HG03159 (cell line): Measurements from ENCODE around the gene F5.

Experiments used
- ATAC-seq: cut with Tn5 transposase; IDR thresholded peaks from one replicate; pipeline ENCODE4 v1.9.1; 2021; ENCODE audit warnings: mild to moderate bottlenecking, moderate library complexity; ENCODE audit not compliant: unreplicated experiment

F5 gene

GRCh38 chr1:169588785-169589485, 2.7 kb upstream of the F5 start:
- ATAC-seq = no peak

GRCh38 chr1:169588112-169588511, 1.8 kb upstream of the F5 start:
- no peak for ATAC-seq

- peak; percentile 19 for ATAC-seq
Measured at GRCh38 chr1:169586067-169586394, 250 bp downstream of the F5 start.

- ATAC-seq = no peak
Measured at GRCh38 chr1:169585181-169585580, 1.1 kb downstream of the F5 start.

- no peak for ATAC-seq
Measured at GRCh38 chr1:169584483-169585144, 1.7 kb downstream of the F5 start.

GRCh38 chr1:169577981-169578738, 8.1 kb downstream of the F5 start:
- ATAC-seq = no peak

- no peak for ATAC-seq
Measured at GRCh38 chr1:169576935-169577331, 9.3 kb downstream of the F5 start.

- ATAC-seq = no peak
Measured at GRCh38 chr1:169576241-169576934, 9.9 kb downstream of the F5 start.

GRCh38 chr1:169574336-169574735, 11.9 kb downstream of the F5 start:
- no peak for ATAC-seq

GRCh38 chr1:169572187-169572586, 14.1 kb downstream of the F5 start:
- ATAC-seq = no peak

GRCh38 chr1:169571450-169571849, 14.8 kb downstream of the F5 start:
- no peak for ATAC-seq

GRCh38 chr1:169570172-169570574, 16.1 kb downstream of the F5 start:
- ATAC-seq = no peak

GRCh38 chr1:169568497-169568896, 17.8 kb downstream of the F5 start:
- ATAC-seq = no peak

- ATAC-seq = no peak
Measured at GRCh38 chr1:169565335-169566271, 20.7 kb downstream of the F5 start.

- no peak for ATAC-seq
Measured at GRCh38 chr1:169563650-169564049, 22.6 kb downstream of the F5 start.

GRCh38 chr1:169563019-169563615, 23.2 kb downstream of the F5 start:
- ATAC-seq = no peak

GRCh38 chr1:169561692-169562091, 24.6 kb downstream of the F5 start:
- no peak for ATAC-seq

GRCh38 chr1:169557131-169557530, 29.1 kb downstream of the F5 start:
- no peak for ATAC-seq

- no peak for ATAC-seq
Measured at GRCh38 chr1:169550294-169550693, 36.0 kb downstream of the F5 start.

GRCh38 chr1:169548282-169548681, 38.0 kb downstream of the F5 start:
- ATAC-seq = no peak
